ENCODE results near the gene PPWD1. TPM values are rescaled to one million over a fixed set of nuclear protein-coding genes. Genes with fewer than 3 reads are reported as not detected.

PPWD1 gene
- total and polyA plus RNA-seq, 2 of the 13 experiments (the other 11 are each of a cell fraction or from before 2014, with no cell fraction given) = 7.4 to 44.3 TPM

GRCh38 chr5:65624571-65625555, 61.8 kb downstream of the PPWD1 start, which contains the start of the genes SHLD3 and TRAPPC13 (continued):
- TF ChIP-seq ZNF841 (CRISPR knock-in tag; IDR thresholded peaks at IDR 0.05; ENCODE audit: borderline replicate concordance) = no peak
- TF ChIP-seq TSC22D2 (CRISPR knock-in tag; IDR thresholded peaks at IDR 0.05; ENCODE audit: borderline replicate concordance) = no peak
- TF ChIP-seq ZNF281 (CRISPR knock-in tag; IDR thresholded peaks at IDR 0.05; ENCODE audit: borderline replicate concordance) = no peak
- no peak for TF ChIP-seq NFE2L1 (CRISPR knock-in tag; IDR thresholded peaks at IDR 0.05; ENCODE audit: borderline replicate concordance)
- peak; percentile 60; the same call in 1 of the 2 replicates for TF ChIP-seq ZNF331 (CRISPR knock-in tag; IDR thresholded peaks at IDR 0.05)
- no peak for TF ChIP-seq ZMYM4 (CRISPR knock-in tag; IDR thresholded peaks at IDR 0.05)
- no peak for TF ChIP-seq ZNF383 (CRISPR knock-in tag; IDR thresholded peaks at IDR 0.05; ENCODE audit: borderline replicate concordance)
- peak; percentile 47; the same call in 1 of the 2 replicates for TF ChIP-seq KDM2A (CRISPR knock-in tag; IDR thresholded peaks at IDR 0.05; ENCODE audit: borderline replicate concordance, low read depth)
- 0 out of 2 replicates have a peak, but pooled peaks have one; percentile 14 for TF ChIP-seq AKNA (CRISPR knock-in tag; IDR thresholded peaks at IDR 0.05; ENCODE audit: borderline replicate concordance)
- TF ChIP-seq ZNF460 (CRISPR knock-in tag; IDR thresholded peaks at IDR 0.05; ENCODE audit: borderline replicate concordance) = no peak
- no peak for TF ChIP-seq ZNF382 (CRISPR knock-in tag; IDR thresholded peaks at IDR 0.05; ENCODE audit: borderline replicate concordance)
- TF ChIP-seq ZFP36L1 (CRISPR knock-in tag; IDR thresholded peaks at IDR 0.05) = no peak; the same call in 1 of the 2 replicates
- TF ChIP-seq ZNF160 (CRISPR knock-in tag; IDR thresholded peaks at IDR 0.05) = 0 out of 2 replicates have a peak, but pooled peaks have one; percentile 45
- no peak for TF ChIP-seq PHF5A (CRISPR knock-in tag; IDR thresholded peaks at IDR 0.05; ENCODE audit: low read depth, unreplicated experiment)
- no peak for TF ChIP-seq ZNF343 (CRISPR knock-in tag; IDR thresholded peaks at IDR 0.05)
- TF ChIP-seq REXO4 (CRISPR knock-in tag; IDR thresholded peaks at IDR 0.05; ENCODE audit: borderline replicate concordance) = no peak
- TF ChIP-seq NFE2 (CRISPR knock-in tag; IDR thresholded peaks at IDR 0.05) = no peak
- no peak for TF ChIP-seq TFDP2 (CRISPR knock-in tag; IDR thresholded peaks at IDR 0.05)
- TF ChIP-seq ZNF556 (CRISPR knock-in tag; IDR thresholded peaks at IDR 0.05; ENCODE audit: borderline replicate concordance) = no peak

All from HepG2 (cell line).